Psoas muscle (tissue), 8 donors: ENCODE data around the gene B9D1. TPM values are rescaled to one million over a fixed set of nuclear protein-coding genes. Genes with fewer than 3 reads are reported as not detected.

ENCODE experiments used
- ATAC-seq, 4 donors: fragments of 200-7000 bp; cut with Tn5 transposase; one replicate each; pipeline ENCODE4 v1.9.1; 2020; ENCODE audit warnings: moderate library complexity in 3 of 4, mild to moderate bottlenecking in 2 of 4
- DNase-seq, 2 donors: peaks; one replicate each; pipeline ENCODE4 v3.0.0-alpha.2; 2020
- H3K27ac ChIP-seq: fragments of 200-600 bp; one replicate; pipeline ENCODE4 v1.8.0; 2022
- H3K27me3 ChIP-seq, 3 donors: fragments of 200-600 bp in 1 of 3; one replicate each; pipeline versions ENCODE4 v1.6.1 to v1.8.0; 2013 to 2022; ENCODE audit warnings: low read length in 2 of 3, mild to moderate bottlenecking in 2 of 3, moderate library complexity in 1 of 3; ENCODE audit not compliant: insufficient read depth in 3 of 3
- H3K36me3 ChIP-seq, 2 donors: fragments of 200-600 bp in 1 of 2; one replicate each; pipeline versions ENCODE4 v1.6.1 to v1.8.0; 2013 to 2022; ENCODE audit warnings: low read depth in 1 of 2, mild to moderate bottlenecking in 1 of 2, moderate library complexity in 1 of 2; ENCODE audit not compliant: insufficient read depth in 1 of 2
- H3K4me1 ChIP-seq: fragments of 200-600 bp; one replicate; pipeline ENCODE4 v1.8.0; 2022
- H3K4me3 ChIP-seq: fragments of 200-600 bp; one replicate; pipeline ENCODE4 v1.8.0; 2022; ENCODE audit warnings: mild to moderate bottlenecking
- H3K9me3 ChIP-seq: fragments of 200-600 bp; one replicate; pipeline ENCODE4 v1.8.0; 2022
- CTCF ChIP-seq: fragments of 200-600 bp; IDR thresholded peaks from one replicate; pipeline ENCODE4 v1.8.0; 2022; ENCODE audit warnings: antibody characterized with exemption
- WGBS, 3 donors: extraction: QIAGEN DNeasy Blood & Tissue Kit; methylation state at CpG; one replicate each; pipeline versions ENCODE4 v1.1.6 to v1.1.7; 2013; 5-methylcytosine and 5-hydroxymethylcytosine counted together
- intact Hi-C, 2 donors: fragments of 100-400 bp; cut with DNase I; formaldehyde crosslinking; loops; one replicate each; pipeline versions ENCODE4 v1.11.0 to v1.14.2; 2022
- polyA plus RNA-seq, 3 donors: library from polyadenylated mRNA; stranded (reverse); fragments of 200-250 nt; gene quantifications; one replicate each; pipeline ENCODE4 v1.2.3, GENCODE V29; 2013
- total RNA-seq, 4 donors: library from RNA; stranded (reverse); fragmentation: NEBNext Ultra II Directional in 2 of 4; extraction: Animal tissue kit (Norgen Biotek cat#: 25700) in 2 of 4; gene quantifications; one replicate each; pipeline versions ENCODE4 v1.2.1 to v1.2.4, GENCODE V29; 2021 to 2023
- donor health status: healthy with polysubstance abuse.
- donor health status: DM: no; HTN: no; CAD: no; lungs with moderate emphysema.
- donor health status: Bipolar disorder and iron deficiency.
- donor health status: healthy.
- donor health status: DM: yes; HTN: yes; CAD: no.
- donor health status: DM: no; HTN: no; CAD: no.
- donor health status: DM: no; HTN: no; CAD: no.
- donor health status: DM: yes; HTN: yes; CAD: no.

B9D1 gene
- total and polyA plus RNA-seq, 7 donors: 4.7 to 9.2 (median 7.0) TPM

- DNase-seq (no peak), ATAC-seq (no peak)
- Histone ChIP-seq H3K4me1 (peaks cover 25% of the 10 kb centered on the region), H3K27me3 (no peaks in the 10 kb centered on the region), H3K27ac (no peak overlapping the region), H3K4me3 (no peak overlapping the region), H3K36me3 (no peaks in the 10 kb centered on the region), H3K9me3 (no peaks in the 10 kb centered on the region)
- intact Hi-C loops: no loop called here
- no peak for TF ChIP-seq CTCF
- 90 to 94% (median 92%) methylated on average over 9 of the region's 9 CpGs for WGBS, 3 donors
These were observed 14.4 kb downstream of the B9D1 start for GRCh38 chr17:19348081-19348650.

- H3K4me1 ChIP-seq: peaks cover 25% of the 10 kb centered on the region
- no peaks in the 10 kb centered on the region for H3K36me3 ChIP-seq
- TF ChIP-seq CTCF: no peak
- H3K27ac ChIP-seq: peak overlapping the region; percentile 77
- H3K4me3 ChIP-seq: no peak overlapping the region
- intact Hi-C loops: no loop called here
- no peaks in the 10 kb centered on the region for H3K27me3 ChIP-seq
- ATAC-seq (peak in 1 of 4 donors; percentile 8), DNase-seq (peak in 1 of 2 donors; percentile 48)
- 81 to 86% (median 84%) methylated on average over 13 of the region's 13 CpGs for WGBS, 3 donors
- no peaks in the 10 kb centered on the region for H3K9me3 ChIP-seq
These were observed 15.0 kb downstream of the B9D1 start for GRCh38 chr17:19347323-19348080.

GRCh38 chr17:19346351-19347255 lies 15.9 kb downstream of the B9D1 start:
- intact Hi-C loops: no loop called here
- no peaks in the 10 kb centered on the region for H3K27me3 ChIP-seq
- H3K9me3 ChIP-seq: no peaks in the 10 kb centered on the region
- no peak for TF ChIP-seq CTCF
- 24 to 41% (median 29%) methylated on average over 19 of the region's 19 CpGs for WGBS, 3 donors
- H3K4me3 ChIP-seq: no peak overlapping the region
- H3K27ac ChIP-seq: peak overlapping the region; percentile 77
- ATAC-seq: peak; percentile 79 to 86 (median 82)
- no peaks in the 10 kb centered on the region for H3K36me3 ChIP-seq
- DNase-seq: peak; percentile 77 to 87
- H3K4me1 ChIP-seq: peaks cover 25% of the 10 kb centered on the region

- intact Hi-C loops: no loop called here
- Histone ChIP-seq H3K4me1 (peaks cover 25% of the 10 kb centered on the region), H3K36me3 (no peaks in the 10 kb centered on the region), H3K9me3 (no peaks in the 10 kb centered on the region), H3K27ac (peak overlapping the region; percentile 77), H3K4me3 (no peak overlapping the region), H3K27me3 (no peaks in the 10 kb centered on the region)
- no peak for TF ChIP-seq CTCF
- ATAC-seq (no peak), DNase-seq (no peak)
- 67 to 74% (median 71%) methylated on average over 13 of the region's 13 CpGs for WGBS, 3 donors
These were observed 16.8 kb downstream of the B9D1 start for GRCh38 chr17:19345486-19346350.
